ENCODE data around the gene FRMD4A. TPM values are rescaled to one million over a fixed set of nuclear protein-coding genes. Genes with fewer than 3 reads are reported as not detected.

FRMD4A gene
- total and polyA plus RNA-seq, 2 experiments from 2014 or later: 11.9 to 17.5 TPM

GRCh38 chr10:14358886-14359573 is 28.3 kb upstream of the FRMD4A start:
- Histone ChIP-seq H3K9me2 (ENCODE audit: insufficient read depth) (no peaks in the 10 kb centered on the region), H3K4me1 (ENCODE audit: insufficient read depth) (no peaks in the 10 kb centered on the region), H2AFZ (no peak overlapping the region), H3K79me2 (ENCODE audit: insufficient read depth) (no peaks in the 10 kb centered on the region), H3K36me3 (ENCODE audit: low read depth) (no peaks in the 10 kb centered on the region), H3K27me3 (replicated peaks; ENCODE audit: insufficient read depth) (peaks cover 17% of the 10 kb centered on the region), H3K27ac (no peak overlapping the region), H3F3A (ENCODE audit: insufficient read depth) (no peaks in the 10 kb centered on the region), H3K4me2 (ENCODE audit: unreplicated experiment) (no peak overlapping the region), H3K9me3 (ENCODE audit: low read depth) (no peaks in the 10 kb centered on the region), H4K20me1 (ENCODE audit: insufficient read depth) (no peaks in the 10 kb centered on the region), H3K4me3 (no peak overlapping the region), H3K9ac (no peak overlapping the region)
- DNase-seq: no peak
- 52 to 57% methylated on average over 9 of the region's 9 CpGs for WGBS, 2 experiments (ENCODE audit: low coverage in 1 of 2, low lambda C conversion rate in 2 of 2, missing lambda C conversion rate in 2 of 2)
- TF ChIP-seq EZH2phosphoT487 (IDR thresholded peaks at IDR 0.05; ENCODE audit: insufficient read depth, low read depth) (no peak), EZH2 (IDR thresholded peaks at IDR 0.05; ENCODE audit: insufficient read depth, poor library complexity, severe bottlenecking) (no peak)
- in situ Hi-C loops (cut with MboI): no loop called here

DNA sequence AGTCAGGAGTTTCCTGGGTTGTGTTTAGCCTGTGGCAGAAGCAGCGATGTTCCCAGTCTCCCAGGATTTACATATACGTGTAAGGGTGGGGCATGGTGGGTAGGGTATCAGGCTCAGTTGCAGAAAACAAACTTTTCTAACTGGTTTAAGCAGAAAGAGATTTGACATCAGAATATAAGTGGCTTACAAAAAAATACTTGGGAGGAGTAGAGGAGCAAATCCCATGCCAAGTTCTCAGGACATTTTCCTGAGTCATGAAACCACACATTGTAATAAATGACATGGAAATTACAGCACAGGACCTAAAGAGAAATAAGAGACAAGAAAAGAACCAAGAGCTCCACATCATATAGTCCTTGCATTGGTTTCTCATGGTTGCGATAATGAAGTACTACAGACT is 26.2 kb upstream of the FRMD4A start:
- Histone ChIP-seq H3F3A (ENCODE audit: insufficient read depth) (no peaks in the 10 kb centered on the region), H3K4me3 (no peak overlapping the region), H4K20me1 (ENCODE audit: insufficient read depth) (no peaks in the 10 kb centered on the region), H3K9ac (no peak overlapping the region), H3K4me2 (ENCODE audit: unreplicated experiment) (no peak overlapping the region), H3K4me1 (ENCODE audit: insufficient read depth) (no peaks in the 10 kb centered on the region), H3K9me2 (ENCODE audit: insufficient read depth) (no peaks in the 10 kb centered on the region), H3K79me2 (ENCODE audit: insufficient read depth) (no peaks in the 10 kb centered on the region), H3K36me3 (ENCODE audit: low read depth) (no peaks in the 10 kb centered on the region), H3K9me3 (ENCODE audit: low read depth) (no peaks in the 10 kb centered on the region), H3K27ac (no peak overlapping the region), H2AFZ (no peak overlapping the region), H3K27me3 (replicated peaks; ENCODE audit: insufficient read depth) (peaks cover 22% of the 10 kb centered on the region)
- in situ Hi-C loops (cut with MboI): no loop called here
- TF ChIP-seq EZH2phosphoT487 (IDR thresholded peaks at IDR 0.05; ENCODE audit: insufficient read depth, low read depth): no peak
- TF ChIP-seq EZH2 (IDR thresholded peaks at IDR 0.05; ENCODE audit: insufficient read depth, poor library complexity, severe bottlenecking): no peak
- WGBS, 2 experiments (ENCODE audit: low coverage in 1 of 2, low lambda C conversion rate in 2 of 2, missing lambda C conversion rate in 2 of 2): 72 to 76% methylated on average over 3 of the region's 3 CpGs
- DNase-seq: peak; percentile 6

- H3K9me3 ChIP-seq (ENCODE audit: low read depth): no peaks in the 10 kb centered on the region
- DNase-seq: no peak
- in situ Hi-C loops (cut with MboI): no loop called here
- H3K36me3 ChIP-seq (ENCODE audit: low read depth): no peaks in the 10 kb centered on the region
- H3K4me3 ChIP-seq: no peak overlapping the region
- H2AFZ ChIP-seq: no peak overlapping the region
- H3K9me2 ChIP-seq (ENCODE audit: insufficient read depth): no peaks in the 10 kb centered on the region
- peaks cover 22% of the 10 kb centered on the region for H3K27me3 ChIP-seq (replicated peaks; ENCODE audit: insufficient read depth)
- H3K79me2 ChIP-seq (ENCODE audit: insufficient read depth): no peaks in the 10 kb centered on the region
- H3K4me1 ChIP-seq (ENCODE audit: insufficient read depth): no peaks in the 10 kb centered on the region
- H3K4me2 ChIP-seq (ENCODE audit: unreplicated experiment): no peak overlapping the region
- H3F3A ChIP-seq (ENCODE audit: insufficient read depth): no peaks in the 10 kb centered on the region
- TF ChIP-seq EZH2 (IDR thresholded peaks at IDR 0.05; ENCODE audit: insufficient read depth, poor library complexity, severe bottlenecking): no peak
- TF ChIP-seq EZH2phosphoT487 (IDR thresholded peaks at IDR 0.05; ENCODE audit: insufficient read depth, low read depth): no peak
- H3K27ac ChIP-seq: no peak overlapping the region
- no peaks in the 10 kb centered on the region for H4K20me1 ChIP-seq (ENCODE audit: insufficient read depth)
- H3K9ac ChIP-seq: no peak overlapping the region
- WGBS, 2 experiments (ENCODE audit: low coverage in 1 of 2, low lambda C conversion rate in 2 of 2, missing lambda C conversion rate in 2 of 2): 25 to 32% methylated on average over 3 of the region's 3 CpGs
Measured at GRCh38 chr10:14355750-14356149, 25.0 kb upstream of the FRMD4A start.

- Histone ChIP-seq H3F3A (ENCODE audit: insufficient read depth) (no peaks in the 10 kb centered on the region), H3K9ac (no peak overlapping the region), H3K4me1 (ENCODE audit: insufficient read depth) (no peaks in the 10 kb centered on the region), H2AFZ (no peak overlapping the region), H4K20me1 (ENCODE audit: insufficient read depth) (no peaks in the 10 kb centered on the region), H3K4me3 (no peak overlapping the region), H3K9me2 (ENCODE audit: insufficient read depth) (no peaks in the 10 kb centered on the region), H3K79me2 (ENCODE audit: insufficient read depth) (no peaks in the 10 kb centered on the region), H3K36me3 (ENCODE audit: low read depth) (no peaks in the 10 kb centered on the region), H3K9me3 (ENCODE audit: low read depth) (no peaks in the 10 kb centered on the region), H3K27me3 (replicated peaks; ENCODE audit: insufficient read depth) (peaks cover 22% of the 10 kb centered on the region), H3K4me2 (ENCODE audit: unreplicated experiment) (no peak overlapping the region), H3K27ac (no peak overlapping the region)
- DNase-seq: no peak
- in situ Hi-C loops (cut with MboI): no loop called here
- TF ChIP-seq EZH2 (IDR thresholded peaks at IDR 0.05; ENCODE audit: insufficient read depth, poor library complexity, severe bottlenecking) (no peak), EZH2phosphoT487 (IDR thresholded peaks at IDR 0.05; ENCODE audit: insufficient read depth, low read depth) (no peak)
- 36 to 67% methylated on average over 1 of the region's 1 CpG for WGBS, 2 experiments (ENCODE audit: low coverage in 1 of 2, low lambda C conversion rate in 2 of 2, missing lambda C conversion rate in 2 of 2)
Measured at GRCh38 chr10:14353291-14353913, 22.7 kb upstream of the FRMD4A start.
